ENCODE data around the gene PPFIA3. TPM values are rescaled to one million over a fixed set of nuclear protein-coding genes. Genes with fewer than 3 reads are reported as not detected.

Gene PPFIA3
- total and polyA plus RNA-seq, 4 donors = 1.5 to 4.6 (median 2.4) TPM

DNA sequence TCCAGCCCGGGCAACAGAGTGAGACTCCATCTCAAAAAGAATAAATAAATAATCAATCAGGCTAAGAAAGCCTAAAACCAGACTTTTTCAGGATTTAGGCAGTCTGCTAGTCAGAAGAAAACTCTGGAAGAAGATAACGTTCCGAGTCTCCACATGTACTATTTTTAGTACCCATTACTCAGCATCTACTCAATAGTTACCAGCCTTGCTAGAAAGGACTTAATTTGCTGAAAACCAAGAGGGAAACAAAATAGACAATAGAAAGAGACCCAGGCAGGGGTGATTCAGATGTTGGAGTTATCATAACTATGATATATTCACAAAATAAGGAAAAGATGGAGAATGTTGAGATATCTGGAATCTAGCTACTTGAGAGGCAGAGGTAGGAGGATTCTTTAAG lies 8.8 kb upstream of the PPFIA3 start:
- WGBS = 47% methylated on average over 3 of the region's 3 CpGs
- H3K27ac ChIP-seq (ENCODE audit: low read depth in 1 of 2, low read length in 2 of 2) = no peak overlapping the region

More for the DNA sequence above, 8.8 kb upstream of the PPFIA3 start:
- Histone ChIP-seq H3K27me3 (ENCODE audit: control insufficient read depth in 4 of 4, insufficient read depth in 4 of 4, low read length in 3 of 4) (no peaks in the 10 kb centered on the region), H3K36me3 (ENCODE audit: control insufficient read depth in 4 of 4, insufficient read depth in 3 of 4, low read depth in 1 of 4, low read length in 3 of 4) (peaks cover 0 to 36% (median 11%) of the 10 kb centered on the region in 4 donors), H3K9me3 (ENCODE audit: control insufficient read depth in 4 of 4, low read length in 3 of 4) (no peaks in the 10 kb centered on the region), H3K4me3 (ENCODE audit: low read depth in 1 of 3, low read length in 3 of 3) (no peak overlapping the region), H3K4me1 (ENCODE audit: control insufficient read depth in 4 of 4, insufficient read depth in 4 of 4, low read length in 3 of 4) (peaks cover 0 to 10% (median 5%) of the 10 kb centered on the region in 4 donors), H3K9ac (ENCODE audit: low read depth in 1 of 2, low read length in 2 of 2) (no peak overlapping the region)
- TF ChIP-seq, protein P1, sequence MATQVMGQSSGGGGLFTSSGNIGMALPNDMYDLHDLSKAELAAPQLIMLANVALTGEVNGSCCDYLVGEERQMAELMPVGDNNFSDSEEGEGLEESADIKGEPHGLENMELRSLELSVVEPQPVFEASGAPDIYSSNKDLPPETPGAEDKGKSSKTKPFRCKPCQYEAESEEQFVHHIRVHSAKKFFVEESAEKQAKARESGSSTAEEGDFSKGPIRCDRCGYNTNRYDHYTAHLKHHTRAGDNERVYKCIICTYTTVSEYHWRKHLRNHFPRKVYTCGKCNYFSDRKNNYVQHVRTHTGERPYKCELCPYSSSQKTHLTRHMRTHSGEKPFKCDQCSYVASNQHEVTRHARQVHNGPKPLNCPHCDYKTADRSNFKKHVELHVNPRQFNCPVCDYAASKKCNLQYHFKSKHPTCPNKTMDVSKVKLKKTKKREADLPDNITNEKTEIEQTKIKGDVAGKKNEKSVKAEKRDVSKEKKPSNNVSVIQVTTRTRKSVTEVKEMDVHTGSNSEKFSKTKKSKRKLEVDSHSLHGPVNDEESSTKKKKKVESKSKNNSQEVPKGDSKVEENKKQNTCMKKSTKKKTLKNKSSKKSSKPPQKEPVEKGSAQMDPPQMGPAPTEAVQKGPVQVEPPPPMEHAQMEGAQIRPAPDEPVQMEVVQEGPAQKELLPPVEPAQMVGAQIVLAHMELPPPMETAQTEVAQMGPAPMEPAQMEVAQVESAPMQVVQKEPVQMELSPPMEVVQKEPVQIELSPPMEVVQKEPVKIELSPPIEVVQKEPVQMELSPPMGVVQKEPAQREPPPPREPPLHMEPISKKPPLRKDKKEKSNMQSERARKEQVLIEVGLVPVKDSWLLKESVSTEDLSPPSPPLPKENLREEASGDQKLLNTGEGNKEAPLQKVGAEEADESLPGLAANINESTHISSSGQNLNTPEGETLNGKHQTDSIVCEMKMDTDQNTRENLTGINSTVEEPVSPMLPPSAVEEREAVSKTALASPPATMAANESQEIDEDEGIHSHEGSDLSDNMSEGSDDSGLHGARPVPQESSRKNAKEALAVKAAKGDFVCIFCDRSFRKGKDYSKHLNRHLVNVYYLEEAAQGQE (IDR thresholded peaks at IDR 0.05) = no peak
- no peak for TF ChIP-seq SP1 (IDR thresholded peaks at IDR 0.05)
- TF ChIP-seq NR2F2 (IDR thresholded peaks at IDR 0.05) = no peak
- TF ChIP-seq JUND (IDR thresholded peaks at IDR 0.05) = no peak
- TF ChIP-seq HNF4A (conservative IDR thresholded peaks at IDR 0.05) = no peak
- no peak for TF ChIP-seq RXRA (IDR thresholded peaks at IDR 0.05)
- no peak for TF ChIP-seq GABPA (IDR thresholded peaks at IDR 0.05 in 1 of 2, conservative IDR thresholded peaks at IDR 0.05 in 1 of 2)
- no peak for TF ChIP-seq YY1 (IDR thresholded peaks at IDR 0.05)
- TF ChIP-seq, protein P2, sequence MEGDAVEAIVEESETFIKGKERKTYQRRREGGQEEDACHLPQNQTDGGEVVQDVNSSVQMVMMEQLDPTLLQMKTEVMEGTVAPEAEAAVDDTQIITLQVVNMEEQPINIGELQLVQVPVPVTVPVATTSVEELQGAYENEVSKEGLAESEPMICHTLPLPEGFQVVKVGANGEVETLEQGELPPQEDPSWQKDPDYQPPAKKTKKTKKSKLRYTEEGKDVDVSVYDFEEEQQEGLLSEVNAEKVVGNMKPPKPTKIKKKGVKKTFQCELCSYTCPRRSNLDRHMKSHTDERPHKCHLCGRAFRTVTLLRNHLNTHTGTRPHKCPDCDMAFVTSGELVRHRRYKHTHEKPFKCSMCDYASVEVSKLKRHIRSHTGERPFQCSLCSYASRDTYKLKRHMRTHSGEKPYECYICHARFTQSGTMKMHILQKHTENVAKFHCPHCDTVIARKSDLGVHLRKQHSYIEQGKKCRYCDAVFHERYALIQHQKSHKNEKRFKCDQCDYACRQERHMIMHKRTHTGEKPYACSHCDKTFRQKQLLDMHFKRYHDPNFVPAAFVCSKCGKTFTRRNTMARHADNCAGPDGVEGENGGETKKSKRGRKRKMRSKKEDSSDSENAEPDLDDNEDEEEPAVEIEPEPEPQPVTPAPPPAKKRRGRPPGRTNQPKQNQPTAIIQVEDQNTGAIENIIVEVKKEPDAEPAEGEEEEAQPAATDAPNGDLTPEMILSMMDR (IDR thresholded peaks at IDR 0.05; ENCODE audit: low read depth, low read length, missing input control) = no peak
- TF ChIP-seq, protein P3, sequence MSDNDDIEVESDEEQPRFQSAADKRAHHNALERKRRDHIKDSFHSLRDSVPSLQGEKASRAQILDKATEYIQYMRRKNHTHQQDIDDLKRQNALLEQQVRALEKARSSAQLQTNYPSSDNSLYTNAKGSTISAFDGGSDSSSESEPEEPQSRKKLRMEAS (IDR thresholded peaks at IDR 0.05) = no peak
- no peak for TF ChIP-seq TAF1 (conservative IDR thresholded peaks at IDR 0.05)
- TF ChIP-seq, protein P4, sequence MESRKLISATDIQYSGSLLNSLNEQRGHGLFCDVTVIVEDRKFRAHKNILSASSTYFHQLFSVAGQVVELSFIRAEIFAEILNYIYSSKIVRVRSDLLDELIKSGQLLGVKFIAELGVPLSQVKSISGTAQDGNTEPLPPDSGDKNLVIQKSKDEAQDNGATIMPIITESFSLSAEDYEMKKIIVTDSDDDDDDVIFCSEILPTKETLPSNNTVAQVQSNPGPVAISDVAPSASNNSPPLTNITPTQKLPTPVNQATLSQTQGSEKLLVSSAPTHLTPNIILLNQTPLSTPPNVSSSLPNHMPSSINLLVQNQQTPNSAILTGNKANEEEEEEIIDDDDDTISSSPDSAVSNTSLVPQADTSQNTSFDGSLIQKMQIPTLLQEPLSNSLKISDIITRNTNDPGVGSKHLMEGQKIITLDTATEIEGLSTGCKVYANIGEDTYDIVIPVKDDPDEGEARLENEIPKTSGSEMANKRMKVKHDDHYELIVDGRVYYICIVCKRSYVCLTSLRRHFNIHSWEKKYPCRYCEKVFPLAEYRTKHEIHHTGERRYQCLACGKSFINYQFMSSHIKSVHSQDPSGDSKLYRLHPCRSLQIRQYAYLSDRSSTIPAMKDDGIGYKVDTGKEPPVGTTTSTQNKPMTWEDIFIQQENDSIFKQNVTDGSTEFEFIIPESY (IDR thresholded peaks at IDR 0.05) = no peak
- no peak for TF ChIP-seq FOXA2 (IDR thresholded peaks at IDR 0.05)
- TF ChIP-seq RAD21 (IDR thresholded peaks at IDR 0.05) = no peak
- DNase-seq (ENCODE audit: low spot score) = no peak

Measured in liver (tissue), 9 donors.